ENCODE data around the gene MATK.
A peak's percentile ranks its signal among the peaks of the same experiment; 100 is the strongest.
"Not testable (repeated sequence)": the region's sequence is repeated elsewhere in the genome, so short reads cannot be mapped to it uniquely, and the experiment has no call there.

The MATK gene

GRCh38 chr19:3767050-3767449, 19.1 kb downstream of the MATK start:
- TF ChIP-seq NFRKB (IDR thresholded peaks at IDR 0.05) (no peak), CTBP1 (IDR thresholded peaks at IDR 0.05; ENCODE audit: borderline replicate concordance) (no peak), FOXK2 (IDR thresholded peaks at IDR 0.05) (no peak), SP1 (IDR thresholded peaks at IDR 0.05) (no peak), LEF1 (IDR thresholded peaks at IDR 0.05; ENCODE audit: borderline replicate concordance) (no peak), SUZ12 (IDR thresholded peaks at IDR 0.05) (no peak), TARDBP (IDR thresholded peaks at IDR 0.05) (no peak), PKNOX1 (IDR thresholded peaks at IDR 0.05) (no peak), ZNF384 (IDR thresholded peaks at IDR 0.05) (no peak), FOXM1 (IDR thresholded peaks at IDR 0.05; ENCODE audit: borderline replicate concordance) (no peak), FOXA1 (IDR thresholded peaks at IDR 0.05) (no peak), ELF4 (IDR thresholded peaks at IDR 0.05) (no peak), BHLHE40 (IDR thresholded peaks at IDR 0.05; ENCODE audit: borderline replicate concordance) (no peak), HDGF (IDR thresholded peaks at IDR 0.05; ENCODE audit: borderline replicate concordance) (no peak), L3MBTL2 (conservative IDR thresholded peaks at IDR 0.05) (no peak), ARNT (IDR thresholded peaks at IDR 0.05) (no peak)
- CTCF ChIA-PET = no interaction called here
- DNase-seq (ENCODE audit: extremely low spot score) = no peak
- POLR2A ChIA-PET = no interaction called here

- no peak for DNase-seq (ENCODE audit: extremely low spot score)
- CTCF ChIA-PET = no interaction called here
- TF ChIP-seq TARDBP (IDR thresholded peaks at IDR 0.05) (no peak), HDGF (IDR thresholded peaks at IDR 0.05; ENCODE audit: borderline replicate concordance) (no peak), PKNOX1 (IDR thresholded peaks at IDR 0.05) (no peak), SP1 (IDR thresholded peaks at IDR 0.05) (no peak), FOXM1 (IDR thresholded peaks at IDR 0.05; ENCODE audit: borderline replicate concordance) (no peak), NFRKB (IDR thresholded peaks at IDR 0.05) (no peak), FOXA1 (IDR thresholded peaks at IDR 0.05) (no peak)
- POLR2A ChIA-PET = no interaction called here
These were observed 19.7 kb downstream of the MATK start for GRCh38 chr19:3766520-3766919.

GRCh38 chr19:3765757-3766156, 20.4 kb downstream of the MATK start:
- DNase-seq (ENCODE audit: extremely low spot score); POLR2A ChIA-PET; CTCF ChIA-PET: not testable (repeated sequence)

- DNase-seq (ENCODE audit: extremely low spot score) = no peak
- CTCF ChIA-PET = no interaction called here
- no peak for TF ChIP-seq ARNT (IDR thresholded peaks at IDR 0.05)
- TF ChIP-seq TARDBP (IDR thresholded peaks at IDR 0.05) = no peak
- TF ChIP-seq PKNOX1 (IDR thresholded peaks at IDR 0.05) = no peak
- TF ChIP-seq BHLHE40 (IDR thresholded peaks at IDR 0.05; ENCODE audit: borderline replicate concordance) = no peak
- no peak for TF ChIP-seq L3MBTL2 (conservative IDR thresholded peaks at IDR 0.05)
- no peak for TF ChIP-seq SUZ12 (IDR thresholded peaks at IDR 0.05)
- no peak for TF ChIP-seq ZNF384 (IDR thresholded peaks at IDR 0.05)
- no peak for TF ChIP-seq CTBP1 (IDR thresholded peaks at IDR 0.05; ENCODE audit: borderline replicate concordance)
- TF ChIP-seq NFRKB (IDR thresholded peaks at IDR 0.05) = no peak
- no peak for TF ChIP-seq ELF4 (IDR thresholded peaks at IDR 0.05)
- no peak for TF ChIP-seq LEF1 (IDR thresholded peaks at IDR 0.05; ENCODE audit: borderline replicate concordance)
- TF ChIP-seq FOXM1 (IDR thresholded peaks at IDR 0.05; ENCODE audit: borderline replicate concordance) = no peak
- no peak for TF ChIP-seq HDGF (IDR thresholded peaks at IDR 0.05; ENCODE audit: borderline replicate concordance)
- no peak for TF ChIP-seq FOXA1 (IDR thresholded peaks at IDR 0.05)
- no peak for TF ChIP-seq SP1 (IDR thresholded peaks at IDR 0.05)
- TF ChIP-seq FOXK2 (IDR thresholded peaks at IDR 0.05) = no peak
- POLR2A ChIA-PET = no interaction called here
These were observed 21.1 kb downstream of the MATK start for GRCh38 chr19:3765121-3765520.

- ChIA-PET POLR2A (interaction anchor here (0.5 to 3.6 kb wide), 52 partner anchors 8 to 708 kb away, joined by 3 to 40 read pairs (median 4); partner anchors contain the start of genes EEF2, MATK, PIAS4 and RAX2), CTCF (interaction anchor here (0.6 to 1.8 kb wide), 6 partner anchors 8 to 788 kb away, joined by 3 to 7 read pairs (median 4); no protein-coding TSS in a partner anchor)
- DNase-seq (ENCODE audit: extremely low spot score) = peak; percentile 99
- TF ChIP-seq ELF4 (IDR thresholded peaks at IDR 0.05) = peak; percentile 84
- peak; percentile 26; the same call in 1 of the 2 replicates for TF ChIP-seq L3MBTL2 (conservative IDR thresholded peaks at IDR 0.05)
- TF ChIP-seq CTBP1 (IDR thresholded peaks at IDR 0.05; ENCODE audit: borderline replicate concordance) = no peak
- no peak for TF ChIP-seq FOXA1 (IDR thresholded peaks at IDR 0.05)
These were observed 23.4 kb downstream of the MATK start, which contains the start of gene MRPL54 for GRCh38 chr19:3762501-3763459. Gene MRPL54 (plus strand): TSS chr19:3762682. CDS start chr19:3762701, 19 bp downstream.

- POLR2A ChIA-PET = interaction anchor here (0.6 to 3.6 kb wide), 34 partner anchors 9 to 709 kb away, joined by 3 to 40 read pairs (median 8); partner anchors contain the start of genes EEF2, MATK, PIAS4 and RAX2
- CTCF ChIA-PET = interaction anchor here (0.6 to 1.8 kb wide), 5 partner anchors 9 to 225 kb away, joined by 3 to 7 read pairs (median 4); no protein-coding TSS in a partner anchor
- TF ChIP-seq ARNT (IDR thresholded peaks at IDR 0.05) (no peak), LEF1 (IDR thresholded peaks at IDR 0.05; ENCODE audit: borderline replicate concordance) (no peak), FOXA1 (IDR thresholded peaks at IDR 0.05) (no peak), CTBP1 (IDR thresholded peaks at IDR 0.05; ENCODE audit: borderline replicate concordance) (no peak), SUZ12 (IDR thresholded peaks at IDR 0.05) (no peak), BHLHE40 (IDR thresholded peaks at IDR 0.05; ENCODE audit: borderline replicate concordance) (no peak)
- no peak for DNase-seq (ENCODE audit: extremely low spot score)
These were observed 24.1 kb downstream of the MATK start for GRCh38 chr19:3762130-3762473.
